HG03378 (cell line): ENCODE data around the gene SUSD2.
A peak's percentile ranks its signal among the peaks of the same experiment; 100 is the strongest.
"Not testable (repeated sequence)": the region's sequence is repeated elsewhere in the genome, so short reads cannot be mapped to it uniquely, and the experiment has no call there.

Experiments
- ATAC-seq: cut with Tn5 transposase; IDR thresholded peaks from one replicate; pipeline ENCODE4 v1.9.1; 2021; ENCODE audit warnings: mild to moderate bottlenecking, moderate library complexity; ENCODE audit not compliant: unreplicated experiment

SUSD2 gene

GRCh38 chr22:24181088-24181995 is at the start of gene SUSD2:
TSS of gene SUSD2 (plus strand) at chr22:24181487. CDS start at chr22:24181520, 33 bp downstream.
- no peak for ATAC-seq

GRCh38 chr22:24133187-24133965 is 47.9 kb upstream of the SUSD2 start:
- ATAC-seq = no peak

- no peak for ATAC-seq
Measured at GRCh38 chr22:24134090-24134846, 47.0 kb upstream of the SUSD2 start.

GRCh38 chr22:24136533-24136932 is 44.8 kb upstream of the SUSD2 start:
- ATAC-seq = not testable (repeated sequence)

- no peak for ATAC-seq
Measured at GRCh38 chr22:24137595-24137994, 43.7 kb upstream of the SUSD2 start.

GRCh38 chr22:24138649-24139420 is 42.5 kb upstream of the SUSD2 start:
- ATAC-seq = no peak

- ATAC-seq = no peak
Measured at GRCh38 chr22:24140357-24140756, 40.9 kb upstream of the SUSD2 start.

GRCh38 chr22:24141586-24141985 is 39.7 kb upstream of the SUSD2 start:
- no peak for ATAC-seq

GRCh38 chr22:24142241-24142640 is 39.0 kb upstream of the SUSD2 start:
- no peak for ATAC-seq

GRCh38 chr22:24142831-24143230 is 38.5 kb upstream of the SUSD2 start:
- no peak for ATAC-seq

GRCh38 chr22:24144056-24144777 is 37.1 kb upstream of the SUSD2 start:
- no peak for ATAC-seq

- no peak for ATAC-seq
Measured at GRCh38 chr22:24144778-24145085, 36.6 kb upstream of the SUSD2 start.

- no peak for ATAC-seq
Measured at GRCh38 chr22:24145446-24146193, 35.7 kb upstream of the SUSD2 start.

- ATAC-seq = peak; percentile 53
Measured at GRCh38 chr22:24146194-24146616, 35.1 kb upstream of the SUSD2 start.

GRCh38 chr22:24146791-24147353 is 34.4 kb upstream of the SUSD2 start:
- ATAC-seq = no peak

- no peak for ATAC-seq
Measured at GRCh38 chr22:24147666-24148065, 33.6 kb upstream of the SUSD2 start.

GRCh38 chr22:24148266-24149197 is 32.8 kb upstream of the SUSD2 start:
- no peak for ATAC-seq

GRCh38 chr22:24149198-24149590 is 32.1 kb upstream of the SUSD2 start:
- ATAC-seq = no peak
